Endothelial cell of hepatic sinusoid (primary cell): ENCODE data around the gene DRC1.
"Not testable (repeated sequence)": the region's sequence is repeated elsewhere in the genome, so short reads cannot be mapped to it uniquely, and the experiment has no call there.

ENCODE experiments used
- in situ Hi-C: cut with HindIII; loops from 2 replicates; pipeline ENCODE4 v1.10.0; 2017; ENCODE audit warnings: low sequenced_read_pairs

DRC1 gene

GRCh38 chr2:26401739-26402541, at the start of gene DRC1:
Gene DRC1, plus strand, starts transcription at chr2:26401920. Its CDS starts 70 bp downstream, at chr2:26401990.
- in situ Hi-C loops: no loop called here

GRCh38 chr2:26352892-26353291, 48.8 kb upstream of the DRC1 start:
- in situ Hi-C loops: no loop called here

- in situ Hi-C loops: not testable (repeated sequence)
Observed at GRCh38 chr2:26354469-26354868, 47.3 kb upstream of the DRC1 start.

- in situ Hi-C loops: no loop called here
Observed at GRCh38 chr2:26355038-26355995, 46.4 kb upstream of the DRC1 start.

- in situ Hi-C loops: no loop called here
Observed at GRCh38 chr2:26356111-26356510, 45.6 kb upstream of the DRC1 start.

GRCh38 chr2:26356771-26357170, 44.9 kb upstream of the DRC1 start:
- in situ Hi-C loops: no loop called here

- in situ Hi-C loops: no loop called here
Observed at GRCh38 chr2:26359886-26360473, 41.7 kb upstream of the DRC1 start.

GRCh38 chr2:26363323-26363722, 38.4 kb upstream of the DRC1 start:
- in situ Hi-C loops: no loop called here

GRCh38 chr2:26363958-26364357, 37.8 kb upstream of the DRC1 start:
- in situ Hi-C loops: no loop called here

GRCh38 chr2:26364669-26365068, 37.1 kb upstream of the DRC1 start:
- in situ Hi-C loops: no loop called here

GRCh38 chr2:26366957-26367356, 34.8 kb upstream of the DRC1 start:
- in situ Hi-C loops: no loop called here

- in situ Hi-C loops: not testable (repeated sequence)
Observed at GRCh38 chr2:26369664-26370063, 32.1 kb upstream of the DRC1 start.

GRCh38 chr2:26370909-26371308, 30.8 kb upstream of the DRC1 start:
- in situ Hi-C loops: not testable (repeated sequence)

GRCh38 chr2:26376799-26377198, 24.9 kb upstream of the DRC1 start:
- in situ Hi-C loops: no loop called here

GRCh38 chr2:26380281-26380680, 21.4 kb upstream of the DRC1 start:
- in situ Hi-C loops: no loop called here

GRCh38 chr2:26382564-26382963, 19.2 kb upstream of the DRC1 start:
- in situ Hi-C loops: no loop called here

- in situ Hi-C loops: no loop called here
Observed at GRCh38 chr2:26384183-26384582, 17.5 kb upstream of the DRC1 start.

GRCh38 chr2:26384597-26384996, 17.1 kb upstream of the DRC1 start:
- in situ Hi-C loops: no loop called here

GRCh38 chr2:26387189-26387588, 14.5 kb upstream of the DRC1 start:
- in situ Hi-C loops: no loop called here

GRCh38 chr2:26394694-26395093, 7.0 kb upstream of the DRC1 start:
- in situ Hi-C loops: no loop called here

GRCh38 chr2:26395394-26395793, 6.3 kb upstream of the DRC1 start:
- in situ Hi-C loops: no loop called here
